Naive thymus-derived CD8-positive, alpha-beta T cell (primary cell): ENCODE results near the gene HLA-DQB1. TPM values are rescaled to one million over a fixed set of nuclear protein-coding genes. Genes with fewer than 3 reads are reported as not detected.
"Not testable (repeated sequence)": the region's sequence is repeated elsewhere in the genome, so short reads cannot be mapped to it uniquely, and the experiment has no call there.

ENCODE experiments used
- ATAC-seq, 2 donors: fragments of 150-1000 bp; cut with Tn5 transposase in 1 of 2; sonication (Bioruptor Pico), chemical (Tn5 transposase) in 1 of 2; 1 replicate in 1 of 2; 2 replicates in 1 of 2; pipeline ENCODE4 v1.10.0; 2021; ENCODE audit warnings: mild to moderate bottlenecking in 2 of 2, moderate library complexity in 2 of 2
- POLR2A ChIA-PET: fragments of 350-600 bp; sonication (Branson Sonifier 250); formaldehyde crosslinking; loops from one replicate; lab custom pipeline; 2021; ENCODE audit warnings: antibody characterized with exemption; lab: Charles Lee
- DNase-seq, 10 donors: peaks; one replicate each; pipeline versions ENCODE4 v3.0.0 to v3.0.0-alpha.2; 2020 to 2022
- H3K27ac Mint-ChIP-seq, 10 donors: one replicate each; pipeline ENCODE4 v1.8.0; 2020 to 2022; ENCODE audit warnings: mild to moderate bottlenecking in 10 of 10, mixed read lengths in 10 of 10, moderate library complexity in 4 of 10, inconsistent platforms in 1 of 10
- H3K27me3 Mint-ChIP-seq, 5 donors: one replicate each; pipeline ENCODE4 v1.8.0; 2021 to 2022; ENCODE audit warnings: mixed read lengths in 5 of 5
- H3K36me3 Mint-ChIP-seq, 3 donors: one replicate each; pipeline ENCODE4 v1.8.0; 2020 to 2022; ENCODE audit warnings: mixed read lengths in 3 of 3, mild to moderate bottlenecking in 2 of 3, inconsistent platforms in 1 of 3
- H3K4me1 Mint-ChIP-seq, 4 donors: one replicate each; pipeline ENCODE4 v1.8.0; 2021 to 2022; ENCODE audit warnings: mixed read lengths in 4 of 4
- H3K4me3 Mint-ChIP-seq, 10 donors: one replicate each; pipeline ENCODE4 v1.8.0; 2020 to 2022; ENCODE audit warnings: mild to moderate bottlenecking in 10 of 10, mixed read lengths in 10 of 10, moderate library complexity in 6 of 10, inconsistent platforms in 1 of 10
- H3K9me3 Mint-ChIP-seq, 9 donors: one replicate each; pipeline ENCODE4 v1.8.0; 2020 to 2022; ENCODE audit warnings: mixed read lengths in 9 of 9, mild to moderate bottlenecking in 3 of 9, inconsistent platforms in 1 of 9, moderate library complexity in 1 of 9
- polyA plus RNA-seq, 3 donors: library from polyadenylated mRNA; unstranded; fragments of 300-500 nt; fragmentation: Illumina TruSeq; gene quantifications; one replicate each; pipeline ENCODE4 v1.2.3, GENCODE V29; 2021
- total RNA-seq, 8 experiments: library from RNA in 2 of 8; stranded (reverse) in 2 of 8; gene quantifications; one replicate each; pipeline ENCODE4 v1.2.3 and lab custom pipeline; 2021 to 2026

HLA-DQB1 gene
- total RNA-seq: 10 to 100 TPM; 13.6 to 17.0 TPM
- polyA plus RNA-seq: 10 to 100 TPM in 1 of 3 donors, 1 to 10 TPM in 2; 1.4 to 22.9 (median 5.9) TPM
- 0.60 to 20.0 (median 3.0) reads per million in 6 experiments for total RNA-seq (lab: John Stamatoyannopoulos, UW)

- Mint-ChIP-seq H3K9me3 (peaks cover 0 to 3% (median 0%) of the 10 kb centered on the region in 9 donors), H3K4me3 (peak within 1 kb of the TSS; percentile 72 to 89 (median 85)), H3K27ac (peak within 1 kb of the TSS; percentile 13 to 88 (median 60)), H3K27me3 (peaks cover 5 to 31% (median 21%) of the 10 kb centered on the region in 5 donors), H3K36me3 (peaks cover 0 to under 1% (median under 1%) of the 10 kb centered on the region in 3 donors), H3K4me1 (peaks cover 24 to 74% (median 33%) of the 10 kb centered on the region in 4 donors)
- peak; percentile 73 to 78 for ATAC-seq
- POLR2A ChIA-PET: interaction anchor here (1.0 to 1.5 kb wide), 2 partner anchors 23 to 24 kb away, joined by 3 read pairs; no protein-coding TSS in a partner anchor
- peak in 8 of 10 donors; percentile 52 to 71 (median 63) for DNase-seq
Measured at GRCh38 chr6:32666420-32667300, at the start of gene HLA-DQB1. TSS of gene HLA-DQB1 (minus strand) at chr6:32666657. CDS start at chr6:32666607, 50 bp downstream.

- DNase-seq (no peak), ATAC-seq (no peak)
- Mint-ChIP-seq H3K27me3 (peaks cover 0 to 10% (median 6%) of the 10 kb centered on the region in 5 donors), H3K4me3 (no peak overlapping the region), H3K27ac (no peak overlapping the region), H3K36me3 (no peaks in the 10 kb centered on the region), H3K9me3 (no peaks in the 10 kb centered on the region), H3K4me1 (no peaks in the 10 kb centered on the region)
- POLR2A ChIA-PET: no interaction called here
Measured at GRCh38 chr6:32713241-32713640, 46.8 kb upstream of the HLA-DQB1 start.

- no peak for DNase-seq
- Mint-ChIP-seq H3K27me3 (peaks cover 0 to 1% (median 0%) of the 10 kb centered on the region in 5 donors), H3K27ac (no peak overlapping the region), H3K4me3 (no peak overlapping the region), H3K36me3 (no peaks in the 10 kb centered on the region), H3K4me1 (no peaks in the 10 kb centered on the region), H3K9me3 (peaks cover 0 to 3% (median 0%) of the 10 kb centered on the region in 9 donors)
- ATAC-seq: no peak
- POLR2A ChIA-PET: no interaction called here
Measured at GRCh38 chr6:32709625-32710024, 43.2 kb upstream of the HLA-DQB1 start.

- H3K4me3 Mint-ChIP-seq, ATAC-seq: not testable (repeated sequence)
Measured at GRCh38 chr6:32705164-32705563, 38.7 kb upstream of the HLA-DQB1 start.

GRCh38 chr6:32703347-32703746 lies 36.9 kb upstream of the HLA-DQB1 start:
- Mint-ChIP-seq H3K27ac (no peak overlapping the region), H3K4me1 (peaks cover 0 to 8% (median 4%) of the 10 kb centered on the region in 4 donors), H3K27me3 (peaks cover 17 to 46% (median 33%) of the 10 kb centered on the region in 5 donors), H3K36me3 (no peaks in the 10 kb centered on the region), H3K4me3 (no peak overlapping the region), H3K9me3 (peaks cover 0 to 3% (median 0%) of the 10 kb centered on the region in 9 donors)
- DNase-seq: no peak
- POLR2A ChIA-PET: interaction anchor here (0.7 kb wide), 1 partner anchor 296 kb away, joined by 3 read pairs; no protein-coding TSS in a partner anchor
- no peak for ATAC-seq

More at GRCh38 chr6:32705164-32705563, 38.7 kb upstream of the HLA-DQB1 start:
- H3K4me1 Mint-ChIP-seq, H3K36me3 Mint-ChIP-seq, POLR2A ChIA-PET, DNase-seq, H3K9me3 Mint-ChIP-seq, H3K27ac Mint-ChIP-seq: not testable (repeated sequence)
- peaks cover 12 to 36% (median 26%) of the 10 kb centered on the region in 5 donors for H3K27me3 Mint-ChIP-seq

GRCh38 chr6:32700391-32701040 lies 34.1 kb upstream of the HLA-DQB1 start:
- Mint-ChIP-seq H3K9me3 (peaks cover 0 to 3% (median 0%) of the 10 kb centered on the region in 9 donors), H3K27me3 (peaks cover 17 to 55% (median 35%) of the 10 kb centered on the region in 5 donors), H3K4me3 (peak overlapping the region in 3 of 10 donors; percentile 19 to 41 (median 26)), H3K4me1 (peaks cover 0 to 8% (median 4%) of the 10 kb centered on the region in 4 donors), H3K36me3 (no peaks in the 10 kb centered on the region), H3K27ac (no peak overlapping the region)
- POLR2A ChIA-PET: interaction anchor here (0.9 to 1.3 kb wide), 2 partner anchors 96 to 287 kb away, joined by 3 to 4 read pairs; no protein-coding TSS in a partner anchor
- peak in 9 of 10 donors; percentile 10 to 63 (median 33) for DNase-seq
- peak; percentile 67 to 70 for ATAC-seq

GRCh38 chr6:32697031-32697430 lies 30.6 kb upstream of the HLA-DQB1 start:
- POLR2A ChIA-PET: interaction anchor here (0.7 kb wide), 1 partner anchor 143 kb away, joined by 3 read pairs; no protein-coding TSS in a partner anchor
- DNase-seq: no peak
- peaks cover 0 to 10% (median 5%) of the 10 kb centered on the region in 4 donors for H3K4me1 Mint-ChIP-seq
- H3K27me3 Mint-ChIP-seq: peaks cover 25 to 64% (median 43%) of the 10 kb centered on the region in 5 donors
- H3K4me3 Mint-ChIP-seq: no peak overlapping the region
- no peak overlapping the region for H3K27ac Mint-ChIP-seq
- ATAC-seq: no peak
- H3K36me3 Mint-ChIP-seq: peaks cover 0 to 2% (median 0%) of the 10 kb centered on the region in 3 donors
- H3K9me3 Mint-ChIP-seq: peaks cover 0 to 4% (median 0%) of the 10 kb centered on the region in 9 donors

- Mint-ChIP-seq H3K27me3 (peaks cover 7 to 31% (median 25%) of the 10 kb centered on the region in 5 donors), H3K9me3 (peaks cover 0 to 3% (median 0%) of the 10 kb centered on the region in 9 donors), H3K4me3 (no peak overlapping the region), H3K4me1 (peaks cover 0 to 28% (median 4%) of the 10 kb centered on the region in 4 donors), H3K36me3 (peaks cover 0 to 2% (median 0%) of the 10 kb centered on the region in 3 donors), H3K27ac (peak overlapping the region in 1 of 10 donors; percentile 27)
- ATAC-seq: peak; percentile 71 to 78
- POLR2A ChIA-PET: no interaction called here
- DNase-seq: peak in 9 of 10 donors; percentile 42 to 81 (median 47)
Measured at GRCh38 chr6:32692019-32692418, 25.6 kb upstream of the HLA-DQB1 start.

- POLR2A ChIA-PET: interaction anchor here (0.7 to 1.0 kb wide), 3 partner anchors 23 to 251 kb away, joined by 3 to 5 read pairs (median 3); partner anchors contain the start of genes HLA-DQB1 and TAP2
- ATAC-seq: no peak
Measured at GRCh38 chr6:32689531-32690501, 23.4 kb upstream of the HLA-DQB1 start.

GRCh38 chr6:32685603-32686002 lies 19.1 kb upstream of the HLA-DQB1 start:
- peaks cover 5 to 59% (median 16%) of the 10 kb centered on the region in 4 donors for H3K4me1 Mint-ChIP-seq
- peak; percentile 97 to 98 for ATAC-seq
- H3K9me3 Mint-ChIP-seq: peaks cover 0 to 3% (median 0%) of the 10 kb centered on the region in 9 donors
- no peaks in the 10 kb centered on the region for H3K36me3 Mint-ChIP-seq
- POLR2A ChIA-PET: interaction anchor here (0.7 kb wide), 2 partner anchors 105 to 1135 kb away, joined by 4 to 7 read pairs; no protein-coding TSS in a partner anchor
- peak overlapping the region in 9 of 10 donors; percentile 18 to 69 (median 31) for H3K4me3 Mint-ChIP-seq
- H3K27me3 Mint-ChIP-seq: no peaks in the 10 kb centered on the region
- peak overlapping the region in 9 of 10 donors; percentile 17 to 85 (median 69) for H3K27ac Mint-ChIP-seq
- peak in 9 of 10 donors; percentile 16 to 87 (median 67) for DNase-seq

More at GRCh38 chr6:32689531-32690501, 23.4 kb upstream of the HLA-DQB1 start:
- no peak for DNase-seq
- Mint-ChIP-seq H3K4me3 (peak overlapping the region in 1 of 10 donors; percentile 22), H3K4me1 (peaks cover 4 to 47% (median 18%) of the 10 kb centered on the region in 4 donors), H3K27me3 (peaks cover 6 to 22% (median 17%) of the 10 kb centered on the region in 5 donors), H3K36me3 (no peaks in the 10 kb centered on the region), H3K9me3 (peaks cover 0 to 3% (median 0%) of the 10 kb centered on the region in 9 donors), H3K27ac (peak overlapping the region in 1 of 10 donors; percentile 60)

- DNase-seq (no peak), ATAC-seq (no peak)
- Mint-ChIP-seq H3K27ac (peak overlapping the region in 1 of 10 donors; percentile 65), H3K36me3 (no peaks in the 10 kb centered on the region), H3K4me3 (no peak overlapping the region), H3K27me3 (no peaks in the 10 kb centered on the region), H3K9me3 (peaks cover 0 to 8% (median 0%) of the 10 kb centered on the region in 9 donors), H3K4me1 (peaks cover 5 to 49% (median 14%) of the 10 kb centered on the region in 4 donors)
- POLR2A ChIA-PET: no interaction called here
Measured at GRCh38 chr6:32684246-32684645, 17.8 kb upstream of the HLA-DQB1 start.
